MM.1S (cell line): ENCODE measurements around the gene RAB14.

Experiments used
- DNase-seq: peaks from one replicate; pipeline ENCODE4 v3.0.0-alpha.2; 2015
- H2AFZ ChIP-seq: fragments of 300-600 bp; sonication (generic); 2 replicates; pipeline ENCODE4 v1.6.0; 2016; ENCODE audit warnings: antibody characterized with exemption, low read length
- H3F3A ChIP-seq: fragments of 300-600 bp; sonication (generic); 2 replicates; pipeline ENCODE4 v1.6.1; 2016; ENCODE audit warnings: mild to moderate bottlenecking, antibody characterized with exemption, low read length, moderate library complexity, mixed read lengths; ENCODE audit not compliant: insufficient read depth
- H3K27ac ChIP-seq: fragments of 300-600 bp; sonication (generic); 2 replicates; pipeline ENCODE4 v1.5.1; 2016; ENCODE audit warnings: mild to moderate bottlenecking, low read length
- H3K27me3 ChIP-seq: fragments of 300-600 bp; sonication (generic); replicated peaks from 2 replicates; pipeline ENCODE4 v1.6.0; 2016; ENCODE audit warnings: low read length; ENCODE audit not compliant: insufficient read depth
- H3K36me3 ChIP-seq: fragments of 300-600 bp; sonication (generic); replicated peaks from 2 replicates; pipeline ENCODE4 v1.6.1; 2016; ENCODE audit warnings: mild to moderate bottlenecking, low read length, mixed read lengths; ENCODE audit not compliant: insufficient read depth
- H3K4me1 ChIP-seq: fragments of 300-600 bp; sonication (generic); 2 replicates; pipeline ENCODE4 v1.6.1; 2016; ENCODE audit warnings: low read length, mixed read lengths
- H3K4me2 ChIP-seq: fragments of 300-600 bp; sonication (generic); 2 replicates; pipeline ENCODE4 v1.6.0; 2016; ENCODE audit warnings: low read depth, low read length
- H3K4me3 ChIP-seq: fragments of 300-600 bp; sonication (generic); 2 replicates; pipeline ENCODE4 v1.5.1; 2016; ENCODE audit warnings: low read length, mixed read lengths
- H3K79me2 ChIP-seq: fragments of 300-600 bp; sonication (generic); 2 replicates; pipeline ENCODE4 v1.6.1; 2016; ENCODE audit warnings: mixed run types, low read length, mixed read lengths
- H3K9ac ChIP-seq: fragments of 300-600 bp; sonication (generic); 2 replicates; pipeline ENCODE4 v1.6.1; 2016; ENCODE audit warnings: low read length, mixed read lengths
- H3K9me2 ChIP-seq: fragments of 300-600 bp; sonication (generic); replicated peaks from 2 replicates; pipeline ENCODE4 v1.6.1; 2016; ENCODE audit warnings: mild to moderate bottlenecking, low read length, mixed read lengths; ENCODE audit not compliant: insufficient read depth
- H3K9me3 ChIP-seq: fragments of 300-600 bp; sonication (generic); replicated peaks from 2 replicates; pipeline ENCODE4 v1.6.1; 2016; ENCODE audit warnings: mild to moderate bottlenecking, low read length, mixed read lengths; ENCODE audit not compliant: insufficient read depth
- H4K20me1 ChIP-seq: fragments of 300-600 bp; sonication (generic); 2 replicates; pipeline ENCODE4 v1.6.1; 2016; ENCODE audit warnings: mild to moderate bottlenecking, low read length, moderate library complexity, mixed read lengths; ENCODE audit not compliant: insufficient read depth
- CTCF ChIP-seq: fragments of 300-600 bp; sonication (generic); IDR thresholded peaks from 2 replicates; pipeline ENCODE4 v1.5.1; 2016; ENCODE audit warnings: antibody characterized with exemption, low read length, mixed read lengths
- EZH2 ChIP-seq: fragments of 300-600 bp; sonication (generic); optimal IDR thresholded peaks from 2 replicates; pipeline ENCODE3; 2017; ENCODE audit warnings: low read depth, mild to moderate bottlenecking, antibody characterized with exemption, low read length, mixed read lengths
- EZH2phosphoT487 ChIP-seq: fragments of 300-600 bp; sonication (generic); IDR thresholded peaks from 2 replicates; pipeline ENCODE4 v1.6.1; 2018; ENCODE audit warnings: antibody characterized with exemption, low read length

RAB14 gene

GRCh38 chr9:121160025-121160424 is 41.6 kb downstream of the RAB14 start:
- H3K4me2 ChIP-seq, result no peak overlapping the region
- no peaks in the 10 kb centered on the region for H3K9me2 ChIP-seq
- H3K27ac ChIP-seq, result no peak overlapping the region
- H3K27me3 ChIP-seq, result no peaks in the 10 kb centered on the region
- no peak overlapping the region for H3K4me3 ChIP-seq
- peaks cover 10% of the 10 kb centered on the region for H3K4me1 ChIP-seq
- no peak overlapping the region for H3K9ac ChIP-seq
- no peaks in the 10 kb centered on the region for H4K20me1 ChIP-seq
- no peaks in the 10 kb centered on the region for H3K79me2 ChIP-seq
- peaks cover 19% of the 10 kb centered on the region for H3K36me3 ChIP-seq
- peaks cover 7% of the 10 kb centered on the region; the same call in 1 of the 2 replicates for H3F3A ChIP-seq
- no peak overlapping the region for H2AFZ ChIP-seq
- DNase-seq, result no peak
- TF ChIP-seq CTCF (no peak), EZH2phosphoT487 (no peak), EZH2 (no peak)
- H3K9me3 ChIP-seq, result no peaks in the 10 kb centered on the region

GRCh38 chr9:121157939-121158338 is 43.7 kb downstream of the RAB14 start:
- no peak overlapping the region for H3K4me2 ChIP-seq
- peaks cover 19% of the 10 kb centered on the region for H3K36me3 ChIP-seq
- H3K27me3 ChIP-seq, result no peaks in the 10 kb centered on the region
- H3F3A ChIP-seq, result peaks cover 13% of the 10 kb centered on the region; the same call in 1 of the 2 replicates
- H2AFZ ChIP-seq, result no peak overlapping the region
- H3K4me3 ChIP-seq, result no peak overlapping the region
- peaks cover 22% of the 10 kb centered on the region for H3K4me1 ChIP-seq
- no peaks in the 10 kb centered on the region for H3K9me3 ChIP-seq
- H3K27ac ChIP-seq, result no peak overlapping the region
- no peaks in the 10 kb centered on the region for H3K9me2 ChIP-seq
- no peaks in the 10 kb centered on the region for H3K79me2 ChIP-seq
- H3K9ac ChIP-seq, result no peak overlapping the region
- no peaks in the 10 kb centered on the region for H4K20me1 ChIP-seq
- no peak for TF ChIP-seq EZH2
- TF ChIP-seq CTCF, result no peak
- TF ChIP-seq EZH2phosphoT487, result no peak
- no peak for DNase-seq

GRCh38 chr9:121156263-121156731 is 45.4 kb downstream of the RAB14 start:
- H3K27me3 ChIP-seq, result no peaks in the 10 kb centered on the region
- no peaks in the 10 kb centered on the region for H3K9me3 ChIP-seq
- H4K20me1 ChIP-seq, result no peaks in the 10 kb centered on the region
- H3K9me2 ChIP-seq, result no peaks in the 10 kb centered on the region
- H3K4me1 ChIP-seq, result peaks cover 22% of the 10 kb centered on the region
- no peaks in the 10 kb centered on the region for H3K79me2 ChIP-seq
- peaks cover 18% of the 10 kb centered on the region for H3K36me3 ChIP-seq
- DNase-seq, result peak; percentile 69
- H3K4me3 ChIP-seq, result no peak overlapping the region
- H3K4me2 ChIP-seq, result peak overlapping the region; percentile 28; the same call in 1 of the 2 replicates
- TF ChIP-seq EZH2phosphoT487 (no peak), EZH2 (no peak), CTCF (no peak)
- H3F3A ChIP-seq, result peaks cover 13% of the 10 kb centered on the region; the same call in 1 of the 2 replicates
- peak overlapping the region; percentile 7; the same call in 1 of the 2 replicates for H3K9ac ChIP-seq
- no peak overlapping the region for H2AFZ ChIP-seq
- H3K27ac ChIP-seq, result peak overlapping the region; percentile 63; the same call in 1 of the 2 replicates
